HepG2 (cell line): ENCODE data around the gene NCOA1. TPM values are rescaled to one million over a fixed set of nuclear protein-coding genes. Genes with fewer than 3 reads are reported as not detected.
A peak's percentile ranks its signal among the peaks of the same experiment; 100 is the strongest.

ENCODE experiments used
- CBFB ChIP-seq: sonication (generic); formaldehyde crosslinking; IDR thresholded peaks from 2 replicates; pipeline ENCODE4 v1.4.0; 2020; ENCODE audit warnings: missing genetic modification reagents
- CENPT ChIP-seq: sonication (generic); formaldehyde crosslinking; IDR thresholded peaks from 2 replicates; pipeline ENCODE4 v1.8.0; 2022; ENCODE audit warnings: low read depth, mild to moderate bottlenecking, moderate library complexity, missing genetic modification reagents
- FOXO1 ChIP-seq: sonication (generic); formaldehyde crosslinking; IDR thresholded peaks from 2 replicates; pipeline ENCODE4 v1.4.0; 2020; ENCODE audit warnings: missing genetic modification reagents
- GABPB1 ChIP-seq: IDR thresholded peaks from 2 replicates; pipeline ENCODE4 v1.6.1; 2016; ENCODE audit warnings: mild to moderate bottlenecking, missing genetic modification reagents, moderate library complexity, missing compliant biosample characterization
- KMT2B ChIP-seq: IDR thresholded peaks from 2 replicates; pipeline ENCODE4 v1.6.1; 2016; ENCODE audit warnings: missing genetic modification reagents, missing compliant biosample characterization
- MEF2D ChIP-seq: sonication (generic); formaldehyde crosslinking; IDR thresholded peaks from 2 replicates; pipeline ENCODE4 v1.5.1; 2020; ENCODE audit warnings: mild to moderate bottlenecking, missing genetic modification reagents
- MXI1 ChIP-seq: IDR thresholded peaks from 3 replicates; pipeline ENCODE4 v1.6.1; 2012; ENCODE audit warnings: low read depth, low read length, inconsistent platforms, borderline replicate concordance
- MYPOP ChIP-seq: sonication (generic); formaldehyde crosslinking; IDR thresholded peaks from 2 replicates; pipeline ENCODE4 v1.8.1; 2023; ENCODE audit warnings: mild to moderate bottlenecking, moderate library complexity, missing genetic modification reagents
- NBN ChIP-seq: fragments of 450-650 bp; conservative IDR thresholded peaks from 2 replicates; pipeline ENCODE4 v1.6.1; 2017
- NFKB2 ChIP-seq: sonication (generic); formaldehyde crosslinking; IDR thresholded peaks from 2 replicates; pipeline ENCODE4 v1.4.0; 2020; ENCODE audit warnings: missing genetic modification reagents, borderline replicate concordance
- PPARG ChIP-seq: conservative IDR thresholded peaks from 2 replicates; pipeline ENCODE4 v1.6.1; 2016; ENCODE audit warnings: missing biosample characterization, missing genetic modification reagents
- REPIN1 ChIP-seq: sonication (generic); formaldehyde crosslinking; IDR thresholded peaks from 2 replicates; pipeline ENCODE4 v1.8.0; 2022; ENCODE audit warnings: missing genetic modification reagents, low read depth, mild to moderate bottlenecking, borderline replicate concordance
- RFX1 ChIP-seq: fragments of 450-650 bp; IDR thresholded peaks from 2 replicates; pipeline ENCODE4 v1.6.1; 2017
- SMAD1 ChIP-seq: sonication (generic); formaldehyde crosslinking; IDR thresholded peaks from 2 replicates; pipeline ENCODE4 v1.4.0; 2020; ENCODE audit warnings: missing genetic modification reagents, low read depth, mild to moderate bottlenecking, borderline replicate concordance
- TSC22D2 ChIP-seq: sonication (generic); formaldehyde crosslinking; IDR thresholded peaks from 2 replicates; pipeline ENCODE4 v1.5.1; 2020; ENCODE audit warnings: missing genetic modification reagents, mild to moderate bottlenecking, borderline replicate concordance
- U2AF2 ChIP-seq: fragments of 200-400 bp; formaldehyde crosslinking; IDR thresholded peaks from 2 replicates; pipeline ENCODE4 v1.6.1; 2017; ENCODE audit warnings: low read depth, mild to moderate bottlenecking, low read length
- ZNF12 ChIP-seq: sonication (generic); formaldehyde crosslinking; IDR thresholded peaks from 2 replicates; pipeline ENCODE4 v1.5.0; 2020; ENCODE audit warnings: missing genetic modification reagents
- ZNF274 ChIP-seq: sonication (generic); formaldehyde crosslinking; IDR thresholded peaks from 2 replicates; pipeline ENCODE4 v1.5.1; 2020; ENCODE audit warnings: mild to moderate bottlenecking, missing genetic modification reagents
- ZNF337 ChIP-seq: sonication (generic); formaldehyde crosslinking; IDR thresholded peaks from 2 replicates; pipeline ENCODE4 v1.5.1; 2020; ENCODE audit warnings: missing genetic modification reagents, low read depth, mild to moderate bottlenecking, borderline replicate concordance
- ZNF451 ChIP-seq: sonication (generic); formaldehyde crosslinking; IDR thresholded peaks from 2 replicates; pipeline ENCODE4 v1.5.0; 2020; ENCODE audit warnings: mild to moderate bottlenecking, missing genetic modification reagents
- polyA plus RNA-seq, 8 experiments: library from polyadenylated mRNA; depleted of rRNA in 3 of 8; stranded (reverse) in 7 of 8; unstranded in 1 of 8; fragments of >200 nt; fragmentation: Illumina TruSeq in 4 of 8; extraction: Trizol in 4 of 8; gene quantifications; 2 replicates each; pipeline versions ENCODE4 v1.2.1 to v1.2.3, GENCODE V29; 2011 to 2016; ENCODE audit warnings: low read depth in 4 of 8, missing spikeins in 1 of 8, mixed read lengths in 1 of 8; ENCODE audit not compliant: insufficient read depth in 1 of 8
- total RNA-seq, 5 experiments: library from RNA; depleted of rRNA; stranded (reverse); fragments of >200 nt; fragmentation: Illumina TruSeq; extraction: Trizol; gene quantifications; 2 replicates each; pipeline ENCODE4 v1.2.3, GENCODE V29; 2016; ENCODE audit warnings: low read depth in 1 of 5
- TF ChIP-seq, protein P1 (sequence below): sonication (generic); formaldehyde crosslinking; IDR thresholded peaks from 2 replicates; pipeline ENCODE4 v1.9.0; 2021; ENCODE audit warnings: missing genetic modification reagents, borderline replicate concordance
- TF ChIP-seq, protein P2 (sequence below): sonication (generic); formaldehyde crosslinking; IDR thresholded peaks from 2 replicates; pipeline ENCODE4 v1.5.0; 2020; ENCODE audit warnings: missing genetic modification reagents
- TF ChIP-seq, protein P3 (sequence below): sonication (generic); formaldehyde crosslinking; IDR thresholded peaks from 2 replicates; pipeline ENCODE4 v1.4.0; 2020; ENCODE audit warnings: missing genetic modification reagents, borderline replicate concordance

Gene NCOA1
- total and polyA plus RNA-seq, 2 of the 13 experiments (the other 11 are each of a cell fraction or from before 2014, with no cell fraction given): 10.0 to 10.4 TPM

- peak; percentile 68; the same call in 1 of the 2 replicates for TF ChIP-seq NFKB2 (CRISPR knock-in tag)
- TF ChIP-seq MYPOP (CRISPR knock-in tag): peak; percentile 90
- TF ChIP-seq U2AF2: no peak
- peak; percentile 18; the same call in 1 of the 2 replicates for TF ChIP-seq PPARG (CRISPR knock-in tag)
- TF ChIP-seq ZNF274: peak; percentile 85; the same call in 1 of the 2 replicates
- TF ChIP-seq NBN: no peak
- TF ChIP-seq ZNF337 (CRISPR knock-in tag): no peak
- TF ChIP-seq REPIN1 (CRISPR knock-in tag): peak; percentile 94
- TF ChIP-seq MEF2D (CRISPR knock-in tag): peak; percentile 61; the same call in 1 of the 2 replicates
- peak; percentile 45; the same call in 1 of the 2 replicates for TF ChIP-seq CENPT
- TF ChIP-seq RFX1: no peak
- TF ChIP-seq FOXO1 (CRISPR knock-in tag): peak; percentile 77
- TF ChIP-seq CBFB: peak; percentile 88
- TF ChIP-seq, protein P1, sequence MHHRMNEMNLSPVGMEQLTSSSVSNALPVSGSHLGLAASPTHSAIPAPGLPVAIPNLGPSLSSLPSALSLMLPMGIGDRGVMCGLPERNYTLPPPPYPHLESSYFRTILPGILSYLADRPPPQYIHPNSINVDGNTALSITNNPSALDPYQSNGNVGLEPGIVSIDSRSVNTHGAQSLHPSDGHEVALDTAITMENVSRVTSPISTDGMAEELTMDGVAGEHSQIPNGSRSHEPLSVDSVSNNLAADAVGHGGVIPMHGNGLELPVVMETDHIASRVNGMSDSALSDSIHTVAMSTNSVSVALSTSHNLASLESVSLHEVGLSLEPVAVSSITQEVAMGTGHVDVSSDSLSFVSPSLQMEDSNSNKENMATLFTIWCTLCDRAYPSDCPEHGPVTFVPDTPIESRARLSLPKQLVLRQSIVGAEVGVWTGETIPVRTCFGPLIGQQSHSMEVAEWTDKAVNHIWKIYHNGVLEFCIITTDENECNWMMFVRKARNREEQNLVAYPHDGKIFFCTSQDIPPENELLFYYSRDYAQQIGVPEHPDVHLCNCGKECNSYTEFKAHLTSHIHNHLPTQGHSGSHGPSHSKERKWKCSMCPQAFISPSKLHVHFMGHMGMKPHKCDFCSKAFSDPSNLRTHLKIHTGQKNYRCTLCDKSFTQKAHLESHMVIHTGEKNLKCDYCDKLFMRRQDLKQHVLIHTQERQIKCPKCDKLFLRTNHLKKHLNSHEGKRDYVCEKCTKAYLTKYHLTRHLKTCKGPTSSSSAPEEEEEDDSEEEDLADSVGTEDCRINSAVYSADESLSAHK (CRISPR knock-in tag): peak; percentile 69; the same call in 1 of the 2 replicates
- TF ChIP-seq KMT2B (CRISPR knock-in tag): peak; percentile 96
- TF ChIP-seq ZNF451: peak; percentile 77; the same call in 1 of the 2 replicates
- TF ChIP-seq, protein P2, sequence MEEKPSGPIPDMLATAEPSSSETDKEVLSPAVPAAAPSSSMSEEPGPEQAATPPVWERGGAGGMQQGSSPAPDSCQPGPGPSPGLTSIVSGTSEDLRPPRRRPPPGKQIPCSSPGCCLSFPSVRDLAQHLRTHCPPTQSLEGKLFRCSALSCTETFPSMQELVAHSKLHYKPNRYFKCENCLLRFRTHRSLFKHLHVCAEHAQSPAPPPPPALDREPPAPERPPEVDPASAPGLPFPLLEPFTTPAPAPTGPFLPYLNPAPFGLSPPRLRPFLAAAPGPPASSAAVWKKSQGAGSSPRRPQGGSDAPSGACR (CRISPR knock-in tag): peak; percentile 89
- TF ChIP-seq, protein P3, sequence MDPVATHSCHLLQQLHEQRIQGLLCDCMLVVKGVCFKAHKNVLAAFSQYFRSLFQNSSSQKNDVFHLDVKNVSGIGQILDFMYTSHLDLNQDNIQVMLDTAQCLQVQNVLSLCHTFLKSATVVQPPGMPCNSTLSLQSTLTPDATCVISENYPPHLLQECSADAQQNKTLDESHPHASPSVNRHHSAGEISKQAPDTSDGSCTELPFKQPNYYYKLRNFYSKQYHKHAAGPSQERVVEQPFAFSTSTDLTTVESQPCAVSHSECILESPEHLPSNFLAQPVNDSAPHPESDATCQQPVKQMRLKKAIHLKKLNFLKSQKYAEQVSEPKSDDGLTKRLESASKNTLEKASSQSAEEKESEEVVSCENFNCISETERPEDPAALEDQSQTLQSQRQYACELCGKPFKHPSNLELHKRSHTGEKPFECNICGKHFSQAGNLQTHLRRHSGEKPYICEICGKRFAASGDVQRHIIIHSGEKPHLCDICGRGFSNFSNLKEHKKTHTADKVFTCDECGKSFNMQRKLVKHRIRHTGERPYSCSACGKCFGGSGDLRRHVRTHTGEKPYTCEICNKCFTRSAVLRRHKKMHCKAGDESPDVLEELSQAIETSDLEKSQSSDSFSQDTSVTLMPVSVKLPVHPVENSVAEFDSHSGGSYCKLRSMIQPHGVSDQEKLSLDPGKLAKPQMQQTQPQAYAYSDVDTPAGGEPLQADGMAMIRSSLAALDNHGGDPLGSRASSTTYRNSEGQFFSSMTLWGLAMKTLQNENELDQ (CRISPR knock-in tag): peak; percentile 38; the same call in 1 of the 2 replicates
- peak; percentile 48; the same call in 1 of the 2 replicates for TF ChIP-seq SMAD1 (CRISPR knock-in tag)
- TF ChIP-seq GABPB1: peak; percentile 93
- TF ChIP-seq ZNF12 (CRISPR knock-in tag): no peak; the same call in 1 of the 2 replicates
- TF ChIP-seq TSC22D2 (CRISPR knock-in tag): peak; percentile 52; the same call in 1 of the 2 replicates
- TF ChIP-seq MXI1: peak; percentile 90
These were observed 302.1 kb downstream of the NCOA1 start, which contains the start of the genes CENPO and PTRHD1 (continued) for GRCh38 chr2:24792874-24793760.
